ENCODE measurements around the gene MSMP. TPM values are rescaled to one million over a fixed set of nuclear protein-coding genes. Genes with fewer than 3 reads are reported as not detected.

MSMP gene
- total and polyA plus RNA-seq, 10 of the 15 experiments (the other 5 are each of a cell fraction or from before 2014, with no cell fraction given) = 0.33 to 2.4 (median 0.86) TPM; not detected in 4

- Histone ChIP-seq H4K20me1 (ENCODE audit: control insufficient read depth, insufficient read depth) (no peaks in the 10 kb centered on the region; the same call in 1 of the 2 replicates), H3K4me1 (ENCODE audit: control insufficient read depth, insufficient read depth, low read length) (no peaks in the 10 kb centered on the region), H3K36me3 (ENCODE audit: control insufficient read depth in 2 of 2, insufficient read depth in 2 of 2, low read length in 1 of 2) (peaks cover 2 to 6% of the 10 kb centered on the region in 2 experiments), H3K27ac (ENCODE audit: control insufficient read depth, insufficient read depth) (no peak overlapping the region), H3K4me3 (no peak overlapping the region), H3K9me3 (replicated peaks; ENCODE audit: control insufficient read depth, insufficient read depth, low read length) (no peaks in the 10 kb centered on the region), H3K79me2 (ENCODE audit: control insufficient read depth, insufficient read depth, low read length) (no peaks in the 10 kb centered on the region), H3K4me2 (ENCODE audit: control insufficient read depth, insufficient read depth) (no peak overlapping the region), H2AFZ (ENCODE audit: control insufficient read depth, low read depth, low read length) (no peak overlapping the region), H3K9ac (ENCODE audit: control insufficient read depth, insufficient read depth, low read length) (no peak overlapping the region), H3K27me3 (replicated peaks in 1 of 2; ENCODE audit: control insufficient read depth in 2 of 2, insufficient read depth in 2 of 2, low read length in 1 of 2) (no peaks in the 10 kb centered on the region)
- CTCF ChIA-PET = interaction anchor here (0.6 to 5.1 kb wide), 45 partner anchors 9 to 851 kb away, joined by 3 to 101 read pairs (median 5); partner anchors contain the start of genes CCDC107, HINT2, RMRP and SPAG8
- SMC1A ChIA-PET (ENCODE audit: uncharacterized antibody, unreplicated experiment) = interaction anchor here (0.8 to 3.1 kb wide), 14 partner anchors 12 to 143 kb away, joined by 3 to 26 read pairs (median 3); partner anchors contain the start of gene SPAG8
- POLR2A ChIA-PET = interaction anchor here (1.3 kb wide), 1 partner anchor 36 kb away, joined by 3 read pairs; no protein-coding TSS in a partner anchor
- 25% methylated on average over 4 of the region's 4 CpGs for WGBS (ENCODE audit: insufficient coverage, insufficient replicate concordance, low lambda C conversion rate, missing lambda C conversion rate)
- in situ Hi-C loops (cut with MboI) = no loop called here
- RAD21 ChIA-PET (ENCODE audit: unreplicated experiment) = interaction anchor here (0.8 to 2.2 kb wide), 17 partner anchors 21 to 186 kb away, joined by 3 to 26 read pairs (median 5); partner anchors contain the start of genes CCDC107, RMRP and SPAG8
- intact Hi-C loops (cut with micrococcal nuclease; ENCODE audit: unreplicated experiment) = loop anchor here (1.0 to 2.0 kb wide), 3 partner anchors 25 to 92 kb away; partner anchors contain the start of gene HINT2
- FAIRE-seq (no peak), ATAC-seq (no peak; the same call in 2 of the 3 replicates), DNase-seq (ENCODE audit: low read depth, low spot score) (no peak)
- no TSS peak for BruUV-seq (replicated peaks)
- TF ChIP-seq RELA (IDR thresholded peaks at IDR 0.05; ENCODE audit: borderline replicate concordance, partially characterized antibody) = no peak
- TF ChIP-seq RCOR1 (conservative IDR thresholded peaks at IDR 0.05; ENCODE audit: low read depth, low read length) = no peak
- TF ChIP-seq SRF (IDR thresholded peaks at IDR 0.05; ENCODE audit: low read depth in 2 of 2, low read length in 2 of 2) = no peak
- TF ChIP-seq TCF12 (IDR thresholded peaks at IDR 0.05; ENCODE audit: low read depth, low read length) = no peak
- no peak for TF ChIP-seq EED (IDR thresholded peaks at IDR 0.05; ENCODE audit: low read depth)
- no peak for TF ChIP-seq CEBPZ (IDR thresholded peaks at IDR 0.05; ENCODE audit: low read depth, low read length)
- TF ChIP-seq STAT1 (conservative IDR thresholded peaks at IDR 0.05) = no peak
- no peak for TF ChIP-seq RELB (IDR thresholded peaks at IDR 0.05; ENCODE audit: low read depth)
- no peak for TF ChIP-seq CBX3 (IDR thresholded peaks at IDR 0.05; ENCODE audit: borderline replicate concordance, low read depth)
- no peak for TF ChIP-seq FOXK2 (IDR thresholded peaks at IDR 0.05)
- TF ChIP-seq NFYA (IDR thresholded peaks at IDR 0.05; ENCODE audit: borderline replicate concordance, low read depth, low read length) = no peak
Measured at GRCh38 chr9:35790025-35790384, 35.9 kb upstream of the MSMP start.

All from GM12878 (cell line).